Measurements from ENCODE around the gene FTHL17. TPM values are rescaled to one million over a fixed set of nuclear protein-coding genes. Genes with fewer than 3 reads are reported as not detected.
A peak's percentile ranks its signal among the peaks of the same experiment; 100 is the strongest.

Gene FTHL17
- total RNA-seq, 3 donors from 2014 or later (not counting 1 experiment from before 2014, with no cell fraction given) = not detected

DNA sequence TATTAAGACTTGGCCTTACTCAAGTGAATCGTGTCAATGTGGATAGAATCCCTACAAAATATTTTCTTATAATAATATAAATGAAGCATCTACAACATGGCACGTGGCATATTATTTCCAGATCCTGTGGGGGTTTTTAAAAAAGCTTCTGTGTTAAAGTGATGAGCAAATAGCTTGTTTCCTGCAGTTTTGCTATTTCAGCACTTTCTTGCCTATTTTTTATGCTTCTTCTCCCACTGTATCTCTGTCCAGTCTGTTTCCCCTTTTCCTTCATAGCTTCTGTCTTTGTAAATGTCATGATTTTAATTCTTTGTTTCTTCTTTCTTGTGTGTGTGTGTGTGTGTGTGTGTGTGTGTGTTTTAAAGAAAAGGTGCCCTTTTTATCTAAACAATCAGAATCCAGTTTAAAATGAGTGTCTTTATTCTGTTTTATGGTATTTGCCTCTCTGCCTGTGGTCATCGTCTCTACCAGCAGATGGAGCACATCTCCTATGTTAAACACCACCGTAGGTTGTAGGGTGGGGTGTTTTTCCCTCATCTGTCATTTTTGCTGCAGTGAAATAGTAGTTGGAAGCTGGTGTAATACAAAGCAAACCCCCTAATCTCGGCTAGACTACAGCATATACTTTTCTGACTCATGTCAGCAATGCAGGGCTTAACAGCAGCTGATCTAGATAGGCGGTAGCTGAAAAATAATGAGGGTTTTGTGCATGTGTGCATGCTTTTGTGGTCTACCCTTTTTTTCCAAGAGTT, 33.1 kb downstream of the FTHL17 start:
- Histone ChIP-seq H3K9me3 (ENCODE audit: control insufficient read depth, insufficient read depth, low read length) (no peaks in the 10 kb centered on the region), H3K27me3 (ENCODE audit: control insufficient read depth, insufficient read depth, low read length) (no peaks in the 10 kb centered on the region), H3K4me1 (ENCODE audit: control insufficient read depth, insufficient read depth, low read length) (no peaks in the 10 kb centered on the region), H3K27ac (ENCODE audit: low read length) (no peak overlapping the region), H3K36me3 (ENCODE audit: control insufficient read depth, insufficient read depth, low read length) (no peaks in the 10 kb centered on the region), H3K4me3 (ENCODE audit: low read length) (no peak overlapping the region)
- Mint-ChIP-seq H3K4me3 (no peak overlapping the region), H3K9me3 (no peaks in the 10 kb centered on the region), H3K36me3 (no peaks in the 10 kb centered on the region), H3K4me1 (no peaks in the 10 kb centered on the region), H3K27me3 (ENCODE audit: low read depth in 2 of 2) (no peaks in the 10 kb centered on the region), H3K27ac (no peak overlapping the region)
- WGBS (ENCODE audit: insufficient coverage) = no CpG with 5 or more reads among the region's 6 CpGs
- DNase-seq (peak in 1 of 2 donors; percentile 27), ATAC-seq (no peak)
- TF ChIP-seq, protein P1, sequence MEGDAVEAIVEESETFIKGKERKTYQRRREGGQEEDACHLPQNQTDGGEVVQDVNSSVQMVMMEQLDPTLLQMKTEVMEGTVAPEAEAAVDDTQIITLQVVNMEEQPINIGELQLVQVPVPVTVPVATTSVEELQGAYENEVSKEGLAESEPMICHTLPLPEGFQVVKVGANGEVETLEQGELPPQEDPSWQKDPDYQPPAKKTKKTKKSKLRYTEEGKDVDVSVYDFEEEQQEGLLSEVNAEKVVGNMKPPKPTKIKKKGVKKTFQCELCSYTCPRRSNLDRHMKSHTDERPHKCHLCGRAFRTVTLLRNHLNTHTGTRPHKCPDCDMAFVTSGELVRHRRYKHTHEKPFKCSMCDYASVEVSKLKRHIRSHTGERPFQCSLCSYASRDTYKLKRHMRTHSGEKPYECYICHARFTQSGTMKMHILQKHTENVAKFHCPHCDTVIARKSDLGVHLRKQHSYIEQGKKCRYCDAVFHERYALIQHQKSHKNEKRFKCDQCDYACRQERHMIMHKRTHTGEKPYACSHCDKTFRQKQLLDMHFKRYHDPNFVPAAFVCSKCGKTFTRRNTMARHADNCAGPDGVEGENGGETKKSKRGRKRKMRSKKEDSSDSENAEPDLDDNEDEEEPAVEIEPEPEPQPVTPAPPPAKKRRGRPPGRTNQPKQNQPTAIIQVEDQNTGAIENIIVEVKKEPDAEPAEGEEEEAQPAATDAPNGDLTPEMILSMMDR (IDR thresholded peaks at IDR 0.05) = no peak
- intact Hi-C loops (cut with micrococcal nuclease) = no loop called here

DNA sequence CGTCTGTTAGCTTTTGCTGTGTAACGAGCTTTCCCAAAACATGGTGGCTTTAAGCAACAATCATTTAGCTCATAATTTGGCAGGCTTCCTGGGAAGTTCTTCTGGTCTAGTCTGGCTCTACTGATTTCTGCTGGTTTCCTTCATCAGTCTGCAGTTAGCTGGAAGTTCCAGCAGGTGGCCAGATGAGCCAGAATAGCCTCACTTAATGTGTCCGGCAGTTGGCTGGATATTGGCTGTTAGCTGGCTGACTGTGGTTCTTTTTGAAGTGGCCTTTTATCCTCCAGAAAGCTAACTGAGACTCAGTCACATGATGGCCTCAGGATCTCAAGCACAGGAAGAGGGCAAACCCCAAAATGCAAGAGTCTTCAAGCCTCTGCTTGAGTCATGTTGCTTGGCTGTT, 34.9 kb downstream of the FTHL17 start:
- no peaks in the 10 kb centered on the region for H3K4me1 Mint-ChIP-seq
- DNase-seq (peak in 1 of 2 donors; percentile 7), ATAC-seq (no peak)
- no peaks in the 10 kb centered on the region for H3K36me3 ChIP-seq (ENCODE audit: control insufficient read depth, insufficient read depth, low read length)
- H3K9me3 ChIP-seq (ENCODE audit: control insufficient read depth, insufficient read depth, low read length) = no peaks in the 10 kb centered on the region
- no peaks in the 10 kb centered on the region for H3K27me3 ChIP-seq (ENCODE audit: control insufficient read depth, insufficient read depth, low read length)
- no peak overlapping the region for H3K4me3 ChIP-seq (ENCODE audit: low read length)
- H3K4me3 Mint-ChIP-seq = no peak overlapping the region
- 44% methylated on average over 3 of the region's 3 CpGs for WGBS (ENCODE audit: insufficient coverage)
- intact Hi-C loops (cut with micrococcal nuclease) = no loop called here
- H3K27ac Mint-ChIP-seq = no peak overlapping the region
- no peaks in the 10 kb centered on the region for H3K9me3 Mint-ChIP-seq
- H3K36me3 Mint-ChIP-seq = no peaks in the 10 kb centered on the region
- H3K27ac ChIP-seq (ENCODE audit: low read length) = no peak overlapping the region
- no peaks in the 10 kb centered on the region for H3K27me3 Mint-ChIP-seq (ENCODE audit: low read depth in 2 of 2)
- TF ChIP-seq, protein P1 (IDR thresholded peaks at IDR 0.05) = peak; percentile 8
- no peaks in the 10 kb centered on the region for H3K4me1 ChIP-seq (ENCODE audit: control insufficient read depth, insufficient read depth, low read length)

DNA sequence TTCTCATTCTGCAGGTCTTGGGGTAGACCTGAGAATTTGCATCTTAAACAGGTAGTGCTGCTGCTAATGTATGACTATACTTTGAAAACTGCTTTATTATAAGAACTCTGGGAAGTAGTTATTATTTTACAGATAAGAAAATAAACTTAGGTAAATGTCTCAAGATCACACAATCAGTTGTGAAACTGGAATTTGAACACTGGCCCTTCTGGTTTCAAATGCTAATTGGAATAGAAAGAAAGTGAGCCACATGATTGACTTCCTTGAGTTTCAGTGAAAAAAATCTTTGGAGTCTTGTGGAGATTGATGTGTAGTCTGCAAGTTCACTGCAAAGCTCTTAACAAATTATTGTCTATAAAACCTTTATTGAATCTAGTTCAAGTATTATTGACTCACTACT, 44.5 kb downstream of the FTHL17 start:
- Histone ChIP-seq H3K9me3 (ENCODE audit: control insufficient read depth, insufficient read depth, low read length) (no peaks in the 10 kb centered on the region), H3K4me3 (ENCODE audit: low read length) (no peak overlapping the region), H3K27me3 (ENCODE audit: control insufficient read depth, insufficient read depth, low read length) (no peaks in the 10 kb centered on the region), H3K27ac (ENCODE audit: low read length) (no peak overlapping the region), H3K4me1 (ENCODE audit: control insufficient read depth, insufficient read depth, low read length) (no peaks in the 10 kb centered on the region), H3K36me3 (ENCODE audit: control insufficient read depth, insufficient read depth, low read length) (no peaks in the 10 kb centered on the region)
- no peak overlapping the region for H3K4me3 Mint-ChIP-seq
- intact Hi-C loops (cut with micrococcal nuclease) = no loop called here
- no peak overlapping the region for H3K27ac Mint-ChIP-seq
- DNase-seq (no peak), ATAC-seq (no peak)
- no peaks in the 10 kb centered on the region for H3K9me3 Mint-ChIP-seq
- H3K27me3 Mint-ChIP-seq (ENCODE audit: low read depth in 2 of 2) = peaks cover 0 to 12% of the 10 kb centered on the region in 2 donors
- TF ChIP-seq, protein P1 (IDR thresholded peaks at IDR 0.05) = no peak
- H3K36me3 Mint-ChIP-seq = peaks cover 6% of the 10 kb centered on the region
- H3K4me1 Mint-ChIP-seq = no peaks in the 10 kb centered on the region

DNA sequence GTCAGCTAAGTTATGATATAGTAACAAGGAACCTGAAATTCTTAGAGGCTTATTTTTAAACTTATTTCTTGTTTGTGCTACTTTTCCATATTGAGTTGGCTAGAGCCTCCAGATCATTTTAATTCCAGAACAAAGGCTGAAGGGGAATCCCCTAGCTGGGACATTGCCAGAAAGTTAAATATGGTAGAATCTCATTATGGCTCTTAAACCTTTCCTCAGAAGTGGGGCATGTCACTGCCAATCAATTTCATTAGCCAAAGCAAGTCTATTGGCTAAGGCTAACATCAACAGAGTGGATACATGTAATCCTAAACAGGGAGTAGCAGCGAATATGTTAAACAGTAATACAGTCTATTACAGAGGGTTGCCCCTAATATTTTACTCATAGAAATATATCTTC, 47.0 kb downstream of the FTHL17 start:
- H3K9me3 ChIP-seq (ENCODE audit: control insufficient read depth, insufficient read depth, low read length) = no peaks in the 10 kb centered on the region
- Mint-ChIP-seq H3K27me3 (ENCODE audit: low read depth in 2 of 2) (peaks cover 0 to 11% of the 10 kb centered on the region in 2 donors), H3K36me3 (peaks cover 6% of the 10 kb centered on the region), H3K4me3 (no peak overlapping the region), H3K9me3 (no peaks in the 10 kb centered on the region), H3K4me1 (no peaks in the 10 kb centered on the region), H3K27ac (no peak overlapping the region)
- no peak overlapping the region for H3K27ac ChIP-seq (ENCODE audit: low read length)
- TF ChIP-seq, protein P1 (IDR thresholded peaks at IDR 0.05) = no peak
- intact Hi-C loops (cut with micrococcal nuclease) = no loop called here
- H3K27me3 ChIP-seq (ENCODE audit: control insufficient read depth, insufficient read depth, low read length) = no peaks in the 10 kb centered on the region
- no peaks in the 10 kb centered on the region for H3K36me3 ChIP-seq (ENCODE audit: control insufficient read depth, insufficient read depth, low read length)
- no peaks in the 10 kb centered on the region for H3K4me1 ChIP-seq (ENCODE audit: control insufficient read depth, insufficient read depth, low read length)
- no peak overlapping the region for H3K4me3 ChIP-seq (ENCODE audit: low read length)
- 60% methylated on average over 1 of the region's 1 CpG for WGBS (ENCODE audit: insufficient coverage)
- DNase-seq = no peak
- ATAC-seq = no peak

Measured in natural killer cell (primary cell).